ENCODE results near the gene SUCNR1.

DNA sequence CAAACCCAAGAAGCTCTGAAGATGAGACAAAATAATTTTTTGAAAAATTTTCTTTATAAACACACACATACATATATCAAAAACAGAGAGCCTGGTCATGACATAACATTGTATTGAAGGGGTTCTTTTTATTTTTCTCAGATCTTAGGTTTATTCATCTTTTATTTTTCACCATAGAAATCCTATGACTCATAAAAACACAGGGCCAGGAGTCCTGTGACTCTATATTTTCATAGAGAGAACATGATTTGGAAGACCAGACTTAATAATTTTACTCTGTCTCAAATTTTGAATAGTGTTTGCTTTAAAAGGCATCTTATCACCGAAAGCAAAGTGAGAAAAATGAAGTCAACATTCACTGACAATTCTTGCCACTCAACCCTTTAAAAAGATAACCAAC lies 57.7 kb downstream of the SUCNR1 start:
- TF ChIP-seq, protein P1, sequence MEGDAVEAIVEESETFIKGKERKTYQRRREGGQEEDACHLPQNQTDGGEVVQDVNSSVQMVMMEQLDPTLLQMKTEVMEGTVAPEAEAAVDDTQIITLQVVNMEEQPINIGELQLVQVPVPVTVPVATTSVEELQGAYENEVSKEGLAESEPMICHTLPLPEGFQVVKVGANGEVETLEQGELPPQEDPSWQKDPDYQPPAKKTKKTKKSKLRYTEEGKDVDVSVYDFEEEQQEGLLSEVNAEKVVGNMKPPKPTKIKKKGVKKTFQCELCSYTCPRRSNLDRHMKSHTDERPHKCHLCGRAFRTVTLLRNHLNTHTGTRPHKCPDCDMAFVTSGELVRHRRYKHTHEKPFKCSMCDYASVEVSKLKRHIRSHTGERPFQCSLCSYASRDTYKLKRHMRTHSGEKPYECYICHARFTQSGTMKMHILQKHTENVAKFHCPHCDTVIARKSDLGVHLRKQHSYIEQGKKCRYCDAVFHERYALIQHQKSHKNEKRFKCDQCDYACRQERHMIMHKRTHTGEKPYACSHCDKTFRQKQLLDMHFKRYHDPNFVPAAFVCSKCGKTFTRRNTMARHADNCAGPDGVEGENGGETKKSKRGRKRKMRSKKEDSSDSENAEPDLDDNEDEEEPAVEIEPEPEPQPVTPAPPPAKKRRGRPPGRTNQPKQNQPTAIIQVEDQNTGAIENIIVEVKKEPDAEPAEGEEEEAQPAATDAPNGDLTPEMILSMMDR (conservative IDR thresholded peaks at IDR 0.05 in 1 of 2, IDR thresholded peaks at IDR 0.05 in 1 of 2; ENCODE audit: low read depth in 1 of 2, low read length in 2 of 2), result no peak
- no peak for TF ChIP-seq EZH2 (IDR thresholded peaks at IDR 0.05; ENCODE audit: low read length, missing control alignments)

All from fibroblast of lung (primary cell).